CD4-positive, alpha-beta T cell treated with Interleukin-17A for 4 hours (primary cell): ENCODE results near the gene DPH6.

Experiments used
- DNase-seq: peaks from one replicate; pipeline ENCODE4 v3.0.0-alpha.2; 2020; ENCODE audit warnings: mixed read lengths

DPH6 gene

DNA sequence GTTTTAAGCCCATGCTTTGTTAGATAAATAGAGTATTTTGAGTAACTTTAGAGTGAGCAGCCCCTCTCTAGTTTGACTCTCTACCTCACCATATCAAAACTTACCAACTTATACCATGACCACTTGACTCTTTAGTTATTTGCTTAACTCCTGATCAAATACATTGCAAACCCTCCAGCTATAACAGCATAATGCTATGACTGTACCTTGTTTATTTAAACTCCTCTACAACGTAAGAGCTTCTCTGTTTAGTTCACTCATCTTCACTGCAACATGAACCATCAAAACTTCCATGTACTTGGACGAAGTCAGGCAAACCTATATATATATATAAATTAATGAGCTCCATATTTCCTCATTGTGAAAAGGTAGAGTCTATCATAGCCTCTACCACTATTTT is 218.2 kb downstream of the DPH6 start:
- no peak for DNase-seq

DNA sequence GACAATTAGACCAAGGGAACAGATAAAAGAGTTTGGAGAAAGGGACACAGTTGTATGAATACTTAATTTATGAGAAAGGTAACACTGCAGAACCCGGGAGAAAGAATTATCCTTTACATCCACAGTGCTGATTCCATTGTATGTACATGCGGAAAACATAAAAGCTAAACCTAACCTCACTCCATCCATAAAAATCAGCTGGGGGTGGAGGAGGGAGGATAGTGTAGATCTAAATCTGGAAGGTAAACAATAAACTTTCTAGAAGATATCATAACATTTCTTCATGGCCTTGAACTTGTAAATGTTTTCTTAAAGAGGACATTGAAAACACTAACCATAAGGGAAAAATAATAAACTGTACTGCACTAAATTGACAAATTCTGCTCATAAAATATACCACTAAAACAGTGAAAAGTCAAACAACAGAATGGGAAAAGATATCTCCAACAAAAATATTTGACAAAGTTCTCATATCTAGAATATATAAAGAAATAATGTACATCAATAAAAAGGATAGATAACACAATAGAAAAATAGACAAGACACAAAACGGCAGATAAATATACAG is 220.5 kb downstream of the DPH6 start:
- DNase-seq = no peak

DNA sequence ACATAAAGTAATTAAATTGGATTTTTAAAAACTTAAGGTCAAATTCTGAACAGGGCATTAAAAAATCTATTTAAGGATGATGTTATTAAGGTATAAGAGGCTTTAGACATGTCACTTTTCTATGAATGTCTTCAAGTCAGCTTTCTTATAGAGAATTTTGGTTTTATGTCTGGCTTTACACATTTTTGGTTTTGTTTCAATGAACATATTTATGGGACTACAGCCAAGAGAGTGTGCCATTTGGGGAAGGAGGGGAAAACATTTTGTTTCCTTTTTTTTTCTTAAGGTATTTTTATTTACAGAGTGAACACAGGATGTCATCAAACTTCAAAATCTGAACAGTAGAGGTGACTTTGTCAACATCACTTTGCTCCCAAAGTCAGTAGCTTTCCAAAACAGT is 222.8 kb downstream of the DPH6 start:
- no peak for DNase-seq

DNA sequence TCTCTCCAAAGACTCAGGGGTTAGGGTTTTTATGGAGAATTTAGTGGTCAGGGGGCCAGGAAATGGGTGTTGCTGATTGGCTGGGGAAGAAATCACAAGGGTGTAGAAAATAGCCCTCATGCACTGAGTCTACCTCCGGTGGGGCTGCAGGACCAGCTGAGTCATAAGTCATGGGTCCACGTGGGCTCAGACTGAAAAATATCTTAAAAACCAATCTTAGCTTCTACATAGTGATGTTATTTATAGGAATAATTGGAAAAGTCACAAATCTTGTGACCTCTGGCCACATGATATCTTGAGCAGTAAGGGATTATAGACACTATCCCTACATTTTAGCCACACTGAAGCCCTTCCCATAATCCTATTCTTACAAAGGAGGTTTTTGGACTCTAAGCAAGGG is 224.0 kb downstream of the DPH6 start:
- DNase-seq = no peak

DNA sequence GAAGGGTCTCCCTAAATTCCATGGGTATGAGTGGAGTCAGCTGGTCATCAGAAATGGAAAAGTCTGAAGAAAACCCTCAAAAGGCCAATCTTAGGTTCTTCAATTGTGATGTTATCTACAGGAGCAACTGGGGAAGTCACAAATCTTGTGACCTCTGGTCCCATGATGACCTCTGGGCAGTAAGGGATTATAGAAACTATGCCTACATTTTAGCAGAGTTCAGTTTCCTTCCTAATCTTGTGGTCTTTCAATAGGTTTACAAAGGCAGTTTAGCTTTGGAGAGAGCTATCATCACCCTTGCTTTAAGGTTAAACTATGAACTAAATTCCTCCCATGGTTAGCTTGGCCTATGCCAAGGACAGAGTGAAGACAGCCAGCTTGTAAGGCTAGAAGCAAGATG is 225.1 kb downstream of the DPH6 start:
- no peak for DNase-seq
